HG03196 (cell line): ENCODE results near the gene ZMIZ1.
A peak's percentile ranks its signal among the peaks of the same experiment; 100 is the strongest.

Experiments used
- ATAC-seq: cut with Tn5 transposase; IDR thresholded peaks from one replicate; pipeline ENCODE4 v1.9.1; 2021; ENCODE audit not compliant: unreplicated experiment

ZMIZ1 gene

DNA sequence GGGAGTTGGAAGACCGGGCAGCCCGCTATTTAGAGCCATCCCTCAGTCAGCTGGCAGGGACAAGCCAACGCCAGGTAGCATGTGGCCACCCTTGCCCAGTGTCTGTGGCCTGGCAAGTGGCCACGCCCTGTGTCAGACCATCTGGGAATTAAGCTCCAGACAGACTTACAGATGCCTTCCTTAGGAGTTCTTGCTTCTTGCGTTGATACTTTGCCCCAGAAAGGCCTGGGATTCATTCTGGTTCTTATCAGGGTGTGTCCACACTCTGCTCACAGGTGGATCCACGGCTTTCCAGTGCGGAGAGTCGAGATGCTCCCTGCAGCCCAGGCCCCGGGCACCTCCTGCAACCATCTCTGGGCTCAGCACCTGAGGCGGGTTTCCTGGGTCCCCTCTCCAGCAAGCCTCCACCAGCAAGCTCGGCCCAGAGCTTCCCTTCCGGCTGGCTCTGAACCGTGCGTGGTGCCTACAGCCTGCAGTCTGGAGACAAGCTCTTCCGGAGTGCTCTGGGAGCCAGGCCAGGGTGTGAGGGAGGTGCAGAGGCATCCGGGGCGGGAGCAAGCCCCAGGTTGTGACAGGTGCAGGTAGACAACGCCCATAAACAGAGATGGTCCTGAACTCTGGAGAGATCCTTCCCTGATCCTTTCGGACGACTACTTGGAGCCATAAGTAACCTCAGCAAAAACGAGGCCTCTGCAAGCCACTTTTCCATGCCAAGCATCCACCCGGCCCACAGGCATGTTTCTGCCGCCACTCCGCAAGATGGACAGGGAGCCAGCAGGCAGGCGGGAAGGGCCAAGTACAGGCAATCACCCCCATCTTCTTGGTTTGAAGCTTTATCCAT is 246.2 kb downstream of the ZMIZ1 start:
- ATAC-seq: no peak

DNA sequence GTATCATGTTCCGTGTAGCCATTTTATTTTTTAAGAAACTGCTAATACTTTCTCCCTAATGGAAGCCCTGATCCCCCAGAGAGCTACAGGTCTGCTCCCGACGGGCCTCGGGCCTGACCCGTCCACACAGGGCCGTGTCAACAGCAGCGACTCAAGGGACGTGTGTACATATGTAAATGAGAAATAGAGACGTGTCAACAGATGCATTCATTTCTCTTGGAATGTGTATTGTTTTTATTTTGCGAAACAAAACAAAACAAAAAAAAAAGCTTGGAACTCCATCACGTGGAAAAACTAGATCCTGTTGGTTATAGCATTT is 246.8 kb downstream of the ZMIZ1 start:
- ATAC-seq: no peak

DNA sequence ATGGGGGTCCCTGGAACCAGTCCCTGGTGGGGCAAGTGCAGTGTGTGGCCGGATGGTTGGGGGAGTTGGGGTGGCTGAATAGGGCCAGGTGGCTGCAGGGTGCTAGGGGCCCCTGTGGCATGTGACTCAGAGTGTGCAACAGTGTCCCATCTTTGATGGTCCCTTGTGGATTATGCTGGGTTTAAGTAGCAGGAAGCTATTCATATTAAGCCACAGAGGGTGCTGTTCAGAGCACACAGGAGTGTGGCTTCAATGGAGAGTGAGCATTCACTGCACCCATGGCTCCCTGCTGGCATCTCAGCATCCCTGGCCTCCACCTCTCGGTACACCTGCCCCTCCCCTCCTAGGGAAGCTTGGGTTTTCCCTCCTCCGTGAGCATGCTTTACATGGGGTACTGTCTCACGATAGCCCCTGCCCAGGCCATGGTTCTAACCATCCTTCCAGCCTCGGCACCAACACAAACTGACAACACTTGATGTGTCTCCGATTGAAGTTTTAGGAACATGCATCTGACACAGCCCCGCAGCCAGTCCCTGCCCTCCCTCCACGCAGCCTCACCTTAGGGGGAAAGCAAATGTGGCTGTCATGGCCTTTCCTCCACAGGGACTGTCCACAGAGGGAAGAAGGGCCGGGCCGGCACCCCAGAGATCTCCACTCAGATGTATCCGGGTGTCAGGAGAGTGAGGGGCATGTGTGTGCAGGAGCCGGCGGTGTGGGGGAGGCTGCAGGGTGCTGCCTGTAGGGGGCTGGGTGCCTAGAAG is 248.1 kb downstream of the ZMIZ1 start:
- peak; percentile 66 for ATAC-seq

DNA sequence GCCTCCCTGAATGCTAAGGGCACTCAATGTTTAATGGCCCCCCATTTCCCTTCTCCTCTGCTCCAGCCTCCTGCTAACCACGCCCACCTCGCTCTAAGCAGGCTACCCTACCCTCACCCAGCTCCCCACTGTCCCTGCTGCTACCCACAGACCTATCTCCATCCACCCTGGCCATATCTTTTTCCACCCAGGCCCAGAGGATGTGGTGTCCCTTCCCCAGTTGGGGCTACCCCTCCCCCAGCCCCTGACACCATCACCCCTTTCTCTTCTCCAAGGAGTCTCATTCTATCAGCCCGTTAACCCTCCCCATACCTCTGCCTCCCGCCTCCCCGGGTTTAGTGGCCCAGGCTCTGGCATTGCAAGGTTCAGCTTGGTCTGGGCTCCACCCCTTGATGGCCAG is 249.6 kb downstream of the ZMIZ1 start:
- no peak for ATAC-seq

DNA sequence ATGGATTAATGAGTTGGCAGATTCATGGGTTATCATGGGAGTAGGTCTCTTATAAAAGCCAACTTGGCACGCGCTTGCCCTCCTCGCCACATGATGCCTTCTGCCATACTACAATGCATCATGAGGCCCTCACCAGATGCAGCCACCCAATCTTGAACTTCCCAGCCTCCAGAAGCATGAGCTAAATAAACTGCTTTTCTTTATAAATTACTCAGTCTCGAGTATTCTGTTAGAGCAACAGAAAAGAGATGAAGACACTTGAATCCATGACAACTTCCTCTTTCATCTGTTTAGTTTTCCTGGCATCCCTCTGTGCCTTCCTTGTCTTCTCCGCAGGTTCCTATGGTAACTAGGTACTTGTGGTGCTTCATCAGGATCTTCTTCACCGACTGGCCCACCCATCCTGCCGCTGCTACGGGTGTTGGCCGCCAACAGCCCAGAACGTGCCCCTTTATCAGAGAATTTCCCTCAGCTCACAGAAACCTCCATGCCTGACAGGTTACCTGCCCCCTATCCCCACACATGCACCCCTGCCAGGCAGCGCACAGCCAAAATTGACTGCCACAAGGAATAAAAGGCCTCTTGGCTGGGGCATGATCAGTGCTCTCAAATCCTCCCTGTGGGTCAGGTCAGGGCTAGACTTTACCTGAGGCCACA is 250.5 kb downstream of the ZMIZ1 start:
- ATAC-seq: no peak

DNA sequence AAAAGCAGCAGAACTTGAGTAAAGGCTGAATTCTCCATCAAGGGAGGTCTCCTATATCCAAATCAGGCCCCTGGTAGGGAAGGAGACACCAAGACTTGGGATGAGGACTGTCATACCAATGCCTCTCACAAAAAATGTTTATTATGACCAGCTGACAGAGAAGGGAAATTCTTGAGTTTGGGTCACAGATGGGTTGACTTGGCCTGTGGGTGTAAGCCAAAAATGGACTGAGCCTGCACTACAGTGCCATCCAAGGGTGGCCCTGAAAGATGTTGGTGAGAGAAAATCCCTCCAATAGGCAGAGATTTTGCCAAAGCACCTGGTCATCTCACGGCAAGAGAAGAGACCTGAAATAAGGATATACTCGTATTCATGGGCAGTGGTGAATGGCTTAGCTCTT is 251.6 kb downstream of the ZMIZ1 start:
- ATAC-seq: no peak

DNA sequence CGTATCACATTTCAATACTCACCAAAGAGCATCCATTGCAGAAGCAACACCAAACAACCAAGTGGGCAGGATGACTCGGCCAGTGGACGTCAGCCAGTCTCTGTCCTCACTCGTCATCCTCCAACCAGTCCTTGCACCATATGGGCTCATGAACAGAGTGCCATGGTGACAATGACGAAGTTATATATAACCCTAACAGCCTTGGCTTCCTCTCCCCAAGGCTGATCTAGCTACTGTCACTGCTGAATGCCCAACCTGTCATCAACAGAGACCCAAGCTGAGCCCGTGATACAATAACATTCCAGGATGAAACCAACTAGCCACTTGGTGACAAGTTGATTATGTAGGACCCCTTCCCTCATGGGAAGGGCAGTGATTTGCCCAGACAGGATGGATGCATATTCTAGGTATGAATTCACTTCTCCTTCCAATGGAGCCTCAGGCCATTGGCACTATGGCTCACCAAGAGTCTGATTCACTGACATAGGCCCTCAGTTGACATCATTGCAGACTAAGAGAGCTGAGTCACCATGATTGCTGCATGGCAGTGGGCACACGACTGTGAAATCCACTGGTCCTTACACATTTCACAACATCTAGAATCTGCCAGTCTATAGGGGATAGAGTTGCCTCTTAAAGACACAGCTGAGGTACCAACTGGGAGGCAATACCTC is 252.2 kb downstream of the ZMIZ1 start:
- no peak for ATAC-seq

DNA sequence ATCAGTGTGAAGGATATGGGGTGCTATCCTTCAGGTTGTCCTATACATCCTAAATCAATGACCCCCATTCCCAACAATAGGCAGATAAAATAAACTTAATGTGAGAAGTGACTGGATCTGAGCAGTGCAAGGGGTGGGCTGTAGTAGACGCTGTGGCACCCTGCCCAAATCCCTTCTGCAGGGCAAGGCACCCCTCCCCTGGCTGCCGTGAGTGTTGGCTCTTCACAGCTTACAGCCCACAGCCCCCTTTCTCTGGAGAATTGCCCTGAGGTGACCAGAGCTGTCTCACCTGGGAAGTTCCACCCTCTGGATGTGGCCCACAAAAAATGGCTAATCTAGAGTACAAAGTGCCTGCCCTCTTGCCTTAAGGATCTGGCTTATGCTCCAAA is 252.7 kb downstream of the ZMIZ1 start:
- no peak for ATAC-seq

DNA sequence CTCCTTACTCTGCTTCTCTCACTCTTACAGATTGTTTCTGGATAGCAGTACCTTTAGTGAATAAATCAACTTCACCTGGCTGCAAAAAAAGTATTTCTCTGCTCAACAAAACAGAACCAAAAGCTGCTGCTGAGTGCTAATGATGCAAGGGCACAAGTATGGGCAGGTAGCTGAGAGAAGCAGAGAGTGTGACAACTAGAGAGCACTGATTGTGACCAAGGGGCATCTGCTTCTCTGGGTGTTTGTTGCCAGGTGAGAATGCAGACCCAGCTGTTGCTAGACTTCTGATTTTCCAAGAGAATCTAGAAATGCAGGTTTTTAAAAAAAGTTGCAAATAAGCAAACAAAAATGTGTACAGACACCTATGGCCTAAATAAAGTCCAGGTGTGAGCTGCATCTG is 253.2 kb downstream of the ZMIZ1 start:
- no peak for ATAC-seq

DNA sequence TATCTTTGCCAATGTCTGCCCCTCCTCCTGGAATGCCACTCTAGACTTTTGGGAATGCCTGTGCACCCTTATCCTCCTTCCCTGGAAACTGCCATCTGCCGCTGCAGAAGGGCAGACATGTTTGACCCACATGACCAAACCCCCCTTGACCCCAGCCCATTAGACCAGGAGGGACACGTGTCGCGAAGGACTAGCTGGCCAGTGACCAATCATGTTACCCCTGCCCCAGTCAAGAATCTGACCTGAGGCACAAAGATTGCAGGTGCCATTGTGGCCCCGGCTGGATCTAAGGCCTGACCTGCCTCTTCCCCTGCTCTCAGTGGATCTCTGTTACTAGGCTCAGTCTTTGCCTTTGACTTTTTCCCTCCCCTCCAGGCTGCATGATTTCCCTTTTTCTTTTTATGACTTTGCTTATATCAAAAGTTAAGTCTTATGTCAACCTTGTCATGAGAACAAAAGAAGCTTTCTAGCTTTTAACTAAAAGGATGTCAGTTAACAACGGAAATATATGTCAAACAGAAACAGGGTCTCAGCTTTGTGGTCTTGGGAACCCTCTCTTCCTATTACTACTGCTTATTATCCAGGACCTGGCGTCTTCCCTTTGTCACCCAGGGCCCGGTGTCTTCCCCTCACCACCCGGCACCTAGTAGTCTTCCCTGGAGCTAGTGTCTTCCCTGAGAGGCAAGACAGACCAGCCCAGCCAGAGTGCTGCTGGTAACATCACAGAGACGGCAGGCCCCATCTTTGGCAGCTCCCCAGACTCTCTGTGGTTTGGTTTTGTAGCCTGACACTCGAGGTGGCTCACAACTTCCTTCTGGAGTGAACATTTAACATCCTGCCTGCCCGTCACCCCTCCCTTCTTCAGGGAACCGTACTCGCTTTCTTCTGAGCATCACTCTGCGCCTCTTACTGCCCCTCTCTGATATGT is 254.1 kb downstream of the ZMIZ1 start:
- peak; percentile 42 for ATAC-seq

DNA sequence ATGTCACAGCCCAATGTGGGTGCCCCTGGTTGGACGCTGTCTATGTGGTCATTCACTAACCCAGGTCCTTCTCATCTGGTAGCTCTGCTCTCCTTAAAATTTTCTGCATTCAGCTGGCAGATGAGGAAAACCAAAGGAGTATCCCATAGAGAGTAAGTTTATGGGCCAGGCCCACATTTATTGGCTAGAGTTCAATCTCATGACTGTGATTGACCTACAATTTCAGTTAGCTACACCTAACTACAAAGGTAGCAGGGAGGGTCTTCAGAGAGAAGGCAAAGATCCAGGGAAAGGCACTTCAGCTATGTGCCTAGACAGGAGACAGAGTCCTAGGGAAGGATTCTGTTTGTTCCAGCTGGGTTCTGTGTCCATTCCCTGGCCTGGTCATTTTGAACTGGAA is 254.8 kb downstream of the ZMIZ1 start:
- no peak for ATAC-seq

DNA sequence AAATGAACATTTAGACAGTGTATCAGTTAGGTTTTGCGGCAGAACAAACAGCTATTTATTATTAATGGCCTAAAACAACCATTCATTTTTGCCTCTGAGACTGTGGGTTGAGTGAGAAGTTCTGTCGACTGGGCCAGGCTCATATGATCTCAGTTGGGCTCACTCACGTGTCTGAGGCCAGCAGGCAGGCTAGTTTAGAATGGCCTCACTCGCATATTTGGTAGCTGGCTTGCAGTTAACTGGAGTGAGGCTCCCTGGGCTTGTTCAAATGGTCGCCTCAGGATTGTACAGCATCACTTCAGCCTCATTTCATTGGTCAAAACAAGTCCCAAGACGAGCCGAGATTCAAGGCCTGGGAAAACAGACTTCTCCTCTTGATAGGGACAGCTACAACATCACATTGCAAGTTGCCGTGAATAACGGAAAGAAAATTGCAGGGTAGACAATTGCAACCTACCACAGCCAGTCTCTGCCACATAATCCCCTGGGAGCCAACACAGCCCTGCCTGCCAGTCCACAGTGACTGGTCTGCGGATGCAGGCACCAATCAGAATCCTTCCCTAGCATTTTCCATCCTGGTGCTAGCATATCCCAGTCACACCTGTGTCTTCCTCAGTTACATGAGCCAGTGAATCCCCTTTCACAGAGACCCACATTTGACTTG is 255.4 kb downstream of the ZMIZ1 start:
- ATAC-seq: no peak

DNA sequence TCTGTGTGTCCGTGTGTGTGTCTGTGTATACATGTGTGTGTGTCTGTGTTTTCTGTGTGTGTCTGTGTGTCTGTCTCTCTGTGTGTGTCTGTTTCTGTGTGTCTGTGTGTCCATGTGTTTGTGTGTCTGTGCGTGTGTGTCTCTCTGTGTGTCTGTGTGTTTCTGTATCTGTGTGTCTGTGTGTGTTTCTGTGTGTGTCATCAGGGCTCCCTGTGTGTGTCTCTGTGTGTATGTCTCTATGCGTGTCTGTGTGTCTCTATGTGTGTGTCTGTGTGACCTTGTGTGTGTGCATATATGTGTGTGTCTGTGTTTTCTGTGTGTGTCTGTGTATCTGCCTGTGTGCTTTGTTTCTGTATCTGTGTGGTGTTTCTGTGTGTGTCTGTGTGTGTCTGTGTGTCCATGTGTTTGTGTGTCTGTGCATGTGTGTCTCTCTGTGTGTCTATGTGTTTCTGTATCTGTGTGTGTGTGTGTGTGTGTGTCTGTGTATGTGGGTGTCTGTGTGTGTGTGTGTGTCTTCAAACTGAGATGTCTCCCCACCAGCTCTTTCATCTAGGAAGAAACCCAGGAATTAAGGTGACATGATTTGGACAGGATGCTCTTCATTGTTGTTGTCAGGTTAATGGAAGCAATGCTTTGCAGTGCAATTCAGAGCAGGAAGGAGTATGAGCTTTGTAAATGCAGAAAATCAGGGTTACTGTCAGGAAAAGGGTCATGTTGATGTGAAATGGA is 257.8 kb downstream of the ZMIZ1 start:
- no peak for ATAC-seq

DNA sequence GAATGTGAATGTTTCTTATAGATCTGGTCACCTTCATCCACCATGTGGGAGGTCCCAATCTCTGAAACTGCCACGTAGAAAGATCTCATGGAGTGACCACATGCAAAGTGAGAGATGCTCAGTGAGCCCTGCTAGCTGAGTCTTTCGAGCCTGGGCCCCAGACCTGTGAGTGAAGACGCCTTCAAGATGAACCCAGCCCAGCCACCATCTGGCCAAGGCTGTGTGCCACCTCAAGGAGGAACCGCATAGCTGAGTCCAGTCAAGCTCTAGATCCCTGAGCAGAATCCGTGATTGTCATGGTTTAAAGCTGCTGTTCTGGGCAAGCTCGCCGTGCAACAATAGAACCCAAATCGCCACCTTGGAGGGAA is 258.3 kb downstream of the ZMIZ1 start:
- ATAC-seq: no peak

DNA sequence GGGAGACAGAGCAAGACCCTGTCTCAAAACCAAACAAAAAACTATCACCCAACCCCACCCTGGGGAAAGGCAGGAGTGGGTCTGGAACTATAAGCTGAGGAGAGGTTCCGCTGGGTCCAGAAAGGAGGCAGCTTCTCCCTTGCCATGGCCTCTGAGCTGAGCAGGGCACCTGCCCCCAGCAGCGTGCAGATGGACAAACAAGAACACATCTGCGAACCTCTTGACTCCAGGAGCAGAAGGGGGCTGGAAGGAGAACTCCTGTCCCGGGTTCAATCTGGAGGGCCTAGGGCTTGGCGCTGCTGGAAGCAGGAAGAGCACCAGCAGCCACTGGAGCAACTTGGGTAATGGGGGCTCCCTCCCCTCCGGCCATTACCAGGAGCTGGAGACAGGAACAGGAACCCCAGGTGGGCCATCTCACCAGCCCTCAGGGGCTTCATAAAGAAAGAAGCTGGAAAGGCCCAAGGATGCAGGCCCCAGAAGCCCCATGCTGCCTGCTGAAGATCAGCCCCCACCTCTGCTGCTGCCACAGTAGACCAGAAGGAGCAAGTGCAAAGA is 259.5 kb downstream of the ZMIZ1 start:
- ATAC-seq: no peak

DNA sequence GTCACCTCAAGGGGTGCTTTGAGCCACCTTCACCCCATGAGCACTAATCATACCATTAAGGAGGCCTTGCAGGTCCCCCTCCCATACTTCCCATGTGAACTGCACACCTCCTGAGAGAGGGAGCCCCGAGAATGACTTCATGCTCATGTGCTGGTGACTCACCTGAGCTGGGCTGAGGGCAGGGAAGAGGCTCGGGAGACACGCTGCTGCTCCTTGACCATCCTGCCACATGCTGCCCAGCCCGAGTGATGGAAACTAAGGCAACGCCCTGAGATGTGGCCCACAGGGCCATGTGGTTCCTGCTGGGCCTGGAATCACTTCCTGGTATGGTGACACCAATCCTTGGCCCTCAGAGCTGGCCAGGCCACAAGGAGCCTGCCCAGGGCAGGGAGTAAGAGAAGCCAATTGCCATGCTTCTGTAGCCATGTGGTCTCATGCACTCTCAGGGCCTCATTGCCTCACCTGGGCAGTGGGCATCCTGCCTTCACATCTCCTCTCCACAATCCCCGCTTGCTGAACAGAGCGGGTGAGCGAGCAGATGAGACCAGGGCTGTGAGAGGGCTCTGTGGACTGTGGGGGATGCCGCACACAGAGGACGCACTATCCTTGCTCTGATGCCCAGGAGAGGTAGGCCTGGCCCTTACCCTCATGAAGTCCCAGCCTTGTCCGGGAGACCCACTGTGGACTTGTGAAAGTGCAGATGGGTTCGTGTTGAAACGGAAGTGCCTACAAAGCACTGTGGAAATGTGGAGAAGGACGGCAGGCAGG is 260.2 kb downstream of the ZMIZ1 start:
- ATAC-seq: no peak

DNA sequence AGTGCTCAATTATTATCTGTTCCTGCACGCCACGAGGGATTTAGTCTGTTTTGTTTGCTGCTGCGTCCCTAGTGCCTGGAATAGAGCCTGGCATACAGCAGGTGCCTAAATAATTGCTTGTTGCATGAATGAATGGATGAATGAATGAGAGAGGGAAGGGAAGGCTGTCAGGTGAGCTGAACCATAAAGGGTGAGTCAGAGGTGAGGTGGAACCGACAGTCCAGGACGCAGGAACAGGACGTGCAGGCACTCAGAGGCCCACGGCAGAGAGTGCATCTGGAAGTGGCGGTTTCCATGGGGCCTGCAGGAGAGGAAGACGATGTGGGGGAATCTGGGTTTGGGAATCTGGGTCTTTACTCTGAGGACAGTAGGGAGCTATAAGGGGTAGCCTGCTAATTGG is 260.8 kb downstream of the ZMIZ1 start:
- ATAC-seq: no peak

DNA sequence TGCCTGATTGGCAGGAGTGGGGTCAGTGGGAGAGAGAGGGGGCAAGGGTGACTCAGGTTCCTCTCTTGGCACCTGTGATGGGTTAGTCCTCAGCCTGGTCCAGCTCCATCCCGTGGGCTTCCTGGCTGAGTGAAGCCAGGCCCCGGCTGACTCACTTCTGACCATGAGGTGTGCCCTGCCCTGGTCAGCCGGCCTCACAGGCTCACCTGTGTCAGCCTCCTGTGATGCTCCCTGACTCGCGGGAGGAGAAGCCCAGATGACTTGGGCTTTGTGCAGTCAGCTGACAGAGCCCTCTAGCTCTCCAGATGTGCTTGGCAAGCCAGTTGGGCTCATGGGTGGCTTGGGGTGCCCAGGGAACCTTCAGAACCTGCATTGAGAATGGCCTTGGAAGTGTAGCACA is 262.5 kb downstream of the ZMIZ1 start:
- no peak for ATAC-seq
